Endothelial cell of umbilical vein (primary cell): ENCODE results near the gene ASAP2. TPM values are rescaled to one million over a fixed set of nuclear protein-coding genes. Genes with fewer than 3 reads are reported as not detected.

Experiments used
- BruUV-seq: library from RNA; stranded (reverse); fragments of 400-500 nt; replicated peaks from 2 replicates; lab custom pipeline; 2021; lab: Mats Ljungman, UMichigan
- CTCF ChIA-PET: fragments of 300-600, 350-600 bp; sonication (Branson Sonifier 250); formaldehyde crosslinking; loops from one replicate; lab custom pipeline; 2021; ENCODE audit warnings: antibody characterized with exemption, inconsistent platforms; lab: Charles Lee
- POLR2A ChIA-PET: fragments of 300-600, 350-600 bp; sonication (Branson Sonifier 250); formaldehyde crosslinking; loops from one replicate; lab custom pipeline; 2021; ENCODE audit warnings: antibody characterized with exemption, inconsistent platforms; lab: Charles Lee
- DNase-seq: peaks from one replicate; pipeline ENCODE4 v3.0.0-alpha.2; 2011; ENCODE audit warnings: low read depth, low spot score
- FAIRE-seq: peaks from 2 replicates; lab custom pipeline; 2011; peaks lifted over from hg19 to GRCh38; lab: Jason Lieb, UNC
- H2AFZ ChIP-seq: 2 replicates; pipeline ENCODE4 v1.6.0; 2012; ENCODE audit warnings: low read depth, low read length, control low read depth, inconsistent platforms
- H3K27ac ChIP-seq: 2 replicates; pipeline ENCODE4 v1.5.1; 2011; ENCODE audit warnings: low read depth, mild to moderate bottlenecking, control low read depth, low read length, moderate library complexity; ENCODE audit not compliant: insufficient read depth
- H3K27me3 ChIP-seq, 2 experiments: 2 replicates each; pipeline versions ENCODE4 v1.6.0 to v1.6.1; 2011; ENCODE audit warnings: low read length in 2 of 2, mixed read lengths in 1 of 2; ENCODE audit not compliant: control insufficient read depth in 2 of 2, insufficient read depth in 2 of 2
- H3K36me3 ChIP-seq, 2 experiments: 2 replicates in 1 of 2; 3 replicates in 1 of 2; pipeline ENCODE4 v1.5.1; 2011; ENCODE audit warnings: low read length in 2 of 2, mild to moderate bottlenecking in 1 of 2, moderate library complexity in 1 of 2; ENCODE audit not compliant: control insufficient read depth in 2 of 2, insufficient read depth in 2 of 2; ENCODE audit errors: extremely low read depth in 1 of 2
- H3K4me1 ChIP-seq: 3 replicates; pipeline ENCODE4 v1.5.1; 2011; ENCODE audit warnings: mild to moderate bottlenecking, low read length; ENCODE audit not compliant: control insufficient read depth, insufficient read depth; ENCODE audit errors: extremely low read depth
- H3K4me2 ChIP-seq: 2 replicates; pipeline ENCODE4 v1.6.1; 2011; ENCODE audit warnings: low read length, control low read depth, mixed read lengths; ENCODE audit not compliant: insufficient read depth
- H3K4me3 ChIP-seq, 3 experiments: fragments of 200-600 bp in 1 of 3; sonication (generic), shearing (Covaris generic) in 1 of 3; replicated peaks in 1 of 3; 2 replicates each; pipeline ENCODE4 v1.5.1; 2011 to 2016; ENCODE audit warnings: control low read depth in 3 of 3, low read length in 3 of 3, mild to moderate bottlenecking in 2 of 3, inconsistent platforms in 1 of 3, low read depth in 1 of 3, moderate library complexity in 1 of 3; ENCODE audit not compliant: insufficient read depth in 1 of 3
- H3K79me2 ChIP-seq: 2 replicates; pipeline ENCODE4 v1.6.0; 2012; ENCODE audit warnings: low read length, inconsistent platforms; ENCODE audit not compliant: control insufficient read depth, insufficient read depth
- H3K9ac ChIP-seq: replicated peaks from 2 replicates; pipeline ENCODE3; 2011; ENCODE audit warnings: low read length, control low read depth; ENCODE audit not compliant: insufficient read depth; ENCODE audit errors: extremely low read depth
- H3K9me1 ChIP-seq: replicated peaks from 3 replicates; pipeline ENCODE4 v1.6.0; 2011; ENCODE audit warnings: mild to moderate bottlenecking, low read length; ENCODE audit not compliant: control insufficient read depth, insufficient read depth; ENCODE audit errors: extremely low read depth
- H3K9me3 ChIP-seq: replicated peaks from 2 replicates; pipeline ENCODE4 v1.5.1; 2012; ENCODE audit warnings: low read length, inconsistent platforms; ENCODE audit not compliant: control insufficient read depth, insufficient read depth
- H4K20me1 ChIP-seq: replicated peaks from 2 replicates; pipeline ENCODE3; 2011; ENCODE audit warnings: mild to moderate bottlenecking, low read length; ENCODE audit not compliant: control insufficient read depth, insufficient read depth; ENCODE audit errors: extremely low read depth
- EZH2 ChIP-seq: IDR thresholded peaks from 2 replicates; pipeline ENCODE4 v1.6.1; 2012; ENCODE audit warnings: borderline replicate concordance, low read depth, mild to moderate bottlenecking, moderate library complexity, low read length, inconsistent platforms; ENCODE audit not compliant: severe bottlenecking
- FOS ChIP-seq: IDR thresholded peaks from 2 replicates; pipeline ENCODE4 v1.6.1; 2011; ENCODE audit warnings: mild to moderate bottlenecking, low read length, moderate library complexity, borderline replicate concordance; ENCODE audit not compliant: insufficient read depth
- JUN ChIP-seq: IDR thresholded peaks from 2 replicates; pipeline ENCODE4 v1.6.1; 2011; ENCODE audit warnings: borderline replicate concordance, low read depth; ENCODE audit not compliant: insufficient read length, insufficient read depth
- MAX ChIP-seq: IDR thresholded peaks from 2 replicates; pipeline ENCODE4 v1.6.1; 2011; ENCODE audit not compliant: insufficient read depth, insufficient read length
- MYC ChIP-seq: IDR thresholded peaks from one replicate; pipeline ENCODE4 v1.6.1; 2011; ENCODE audit warnings: mild to moderate bottlenecking, low read depth, low read length
- POLR2A ChIP-seq: IDR thresholded peaks from 2 replicates; pipeline ENCODE4 v1.6.1; 2012; ENCODE audit warnings: low read depth, mild to moderate bottlenecking, control low read depth, low read length
- dilution Hi-C: fragments of 300-500 bp; cut with MboI; formaldehyde crosslinking; loops from one replicate; pipeline ENCODE4 v1.15.0; 2019; ENCODE audit warnings: low sequenced_read_pairs; ENCODE audit not compliant: extremely low pct_ligation_motif_present
- intact Hi-C: fragments of 100-400 bp; cut with micrococcal nuclease; formaldehyde crosslinking; loops from one replicate; pipeline ENCODE4 v1.10.0; 2022
- polyA plus RNA-seq, 4 experiments: library from polyadenylated mRNA; depleted of rRNA in 3 of 4; stranded (reverse) in 3 of 4; unstranded in 1 of 4; fragments of >200 nt; gene quantifications; 2 replicates each; pipeline versions ENCODE4 v1.2.1 to v1.2.3, GENCODE V29; 2011 to 2012; ENCODE audit warnings: missing spikeins in 1 of 4
- total RNA-seq: library from RNA; stranded (reverse); gene quantifications from 2 replicates; pipeline ENCODE4 v1.2.3, GENCODE V29; 2021
- TF ChIP-seq, protein P1 (sequence below), 2 donors: IDR thresholded peaks; 1 replicate in 1 of 2; 2 replicates in 1 of 2; pipeline ENCODE4 v1.5.1; 2011; ENCODE audit warnings: low read length in 2 of 2, mild to moderate bottlenecking in 2 of 2, moderate library complexity in 2 of 2, control low read depth in 1 of 2, inconsistent platforms in 1 of 2, low read depth in 1 of 2; ENCODE audit not compliant: insufficient read depth in 1 of 2; ENCODE audit errors: extremely low read depth in 1 of 2

Gene ASAP2
- total and polyA plus RNA-seq, 2 donors (not counting 3 experiments of a cell fraction or from before 2014, with no cell fraction given): 31.1 to 79.2 TPM

GRCh38 chr2:9255416-9255815 lies 48.8 kb downstream of the ASAP2 start:
- Histone ChIP-seq H3K9me3 (no peaks in the 10 kb centered on the region), H3K4me3 (no peak overlapping the region), H3K27ac (no peak overlapping the region), H3K4me1 (peaks cover 64% of the 10 kb centered on the region), H3K79me2 (peaks cover 84% of the 10 kb centered on the region), H3K4me2 (no peak overlapping the region), H3K27me3 (no peaks in the 10 kb centered on the region), H2AFZ (no peak overlapping the region), H3K36me3 (no peaks in the 10 kb centered on the region), H3K9ac (no peak overlapping the region), H3K9me1 (no peaks in the 10 kb centered on the region), H4K20me1 (no peaks in the 10 kb centered on the region)
- CTCF ChIA-PET: interaction anchor here (1.4 kb wide), 1 partner anchor 50 kb away, joined by 3 read pairs; no protein-coding TSS in a partner anchor
- no peak for FAIRE-seq
- DNase-seq: no peak
- no TSS peak for BruUV-seq
- TF ChIP-seq JUN: no peak
- TF ChIP-seq, protein P1, sequence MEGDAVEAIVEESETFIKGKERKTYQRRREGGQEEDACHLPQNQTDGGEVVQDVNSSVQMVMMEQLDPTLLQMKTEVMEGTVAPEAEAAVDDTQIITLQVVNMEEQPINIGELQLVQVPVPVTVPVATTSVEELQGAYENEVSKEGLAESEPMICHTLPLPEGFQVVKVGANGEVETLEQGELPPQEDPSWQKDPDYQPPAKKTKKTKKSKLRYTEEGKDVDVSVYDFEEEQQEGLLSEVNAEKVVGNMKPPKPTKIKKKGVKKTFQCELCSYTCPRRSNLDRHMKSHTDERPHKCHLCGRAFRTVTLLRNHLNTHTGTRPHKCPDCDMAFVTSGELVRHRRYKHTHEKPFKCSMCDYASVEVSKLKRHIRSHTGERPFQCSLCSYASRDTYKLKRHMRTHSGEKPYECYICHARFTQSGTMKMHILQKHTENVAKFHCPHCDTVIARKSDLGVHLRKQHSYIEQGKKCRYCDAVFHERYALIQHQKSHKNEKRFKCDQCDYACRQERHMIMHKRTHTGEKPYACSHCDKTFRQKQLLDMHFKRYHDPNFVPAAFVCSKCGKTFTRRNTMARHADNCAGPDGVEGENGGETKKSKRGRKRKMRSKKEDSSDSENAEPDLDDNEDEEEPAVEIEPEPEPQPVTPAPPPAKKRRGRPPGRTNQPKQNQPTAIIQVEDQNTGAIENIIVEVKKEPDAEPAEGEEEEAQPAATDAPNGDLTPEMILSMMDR (IDR thresholded peaks at IDR 0.05; ENCODE audit: extremely low read depth in 1 of 2, insufficient read depth in 1 of 2, low read depth in 1 of 2, low read length in 2 of 2): no peak
- TF ChIP-seq MAX: no peak
- no peak for TF ChIP-seq POLR2A
- no peak for TF ChIP-seq EZH2
- TF ChIP-seq FOS: no peak
- TF ChIP-seq MYC: no peak
- POLR2A ChIA-PET: no interaction called here
- intact Hi-C loops: no loop called here
- dilution Hi-C loops: no loop called here
